Vagina (tissue), 2 donors: ENCODE measurements around the gene ITIH5.

Experiments
- CTCF ChIP-seq, 3 experiments: fragments of 450-650 bp in 2 of 3; fragments of 200-600 bp in 1 of 3; sonication (generic) in 1 of 3; IDR thresholded peaks; one replicate each; pipeline ENCODE4 v1.5.1; 2017 to 2019; ENCODE audit warnings: antibody characterized with exemption in 3 of 3, mild to moderate bottlenecking in 2 of 3, moderate library complexity in 2 of 3
- POLR2A ChIP-seq, 2 donors: fragments of 450-650 bp; IDR thresholded peaks; one replicate each; pipeline ENCODE4 v1.6.1; 2017; ENCODE audit warnings: antibody characterized with exemption in 2 of 2, mild to moderate bottlenecking in 2 of 2, moderate library complexity in 2 of 2

DNA sequence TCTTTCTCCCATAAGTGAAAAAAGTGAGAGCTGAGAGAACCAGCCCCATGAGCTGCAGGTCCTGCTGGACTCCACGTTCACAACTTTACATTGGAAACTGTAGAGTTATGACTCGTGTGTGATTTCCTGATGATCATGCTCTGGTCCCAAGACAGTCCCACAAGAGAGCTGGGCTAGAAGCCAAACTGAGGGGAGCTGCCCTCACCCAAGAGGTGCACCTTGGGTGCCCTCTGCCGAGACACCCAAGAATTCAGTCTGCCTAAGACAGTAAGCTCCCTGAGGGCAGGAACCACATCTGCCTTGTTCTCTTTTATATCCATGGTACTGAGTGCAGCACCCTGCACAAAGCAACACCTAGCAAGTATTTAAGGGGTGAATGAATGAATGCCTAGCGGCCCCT, 143.1 kb downstream of the ITIH5 start:
- TF ChIP-seq CTCF (IDR thresholded peaks at IDR 0.05): no peak
- TF ChIP-seq POLR2A (IDR thresholded peaks at IDR 0.05): no peak
